GM06990 (cell line): ENCODE measurements around the gene FUT8.

Experiments used
- DNase-seq: peaks from one replicate; pipeline ENCODE4 v3.0.0-alpha.2; 2011; ENCODE audit not compliant: insufficient read length; ENCODE audit errors: extremely low read depth
- H3K27me3 ChIP-seq: replicated peaks from 2 replicates; pipeline ENCODE4 v1.6.0; 2011; ENCODE audit warnings: low read length; ENCODE audit not compliant: control insufficient read depth, insufficient read depth
- H3K36me3 ChIP-seq: 2 replicates; pipeline ENCODE4 v1.5.1; 2011; ENCODE audit warnings: low read length; ENCODE audit not compliant: control insufficient read depth, insufficient read depth
- H3K4me3 ChIP-seq: replicated peaks from 2 replicates; pipeline ENCODE4 v1.5.1; 2011; ENCODE audit warnings: low read depth, mild to moderate bottlenecking, control low read depth, low read length
- CTCF ChIP-seq: IDR thresholded peaks from 2 replicates; pipeline ENCODE4 v1.5.1; 2011; ENCODE audit warnings: low read length, control low read depth, mild to moderate bottlenecking, inconsistent platforms; ENCODE audit not compliant: insufficient read depth, poor library complexity, severe bottlenecking

Gene FUT8

DNA sequence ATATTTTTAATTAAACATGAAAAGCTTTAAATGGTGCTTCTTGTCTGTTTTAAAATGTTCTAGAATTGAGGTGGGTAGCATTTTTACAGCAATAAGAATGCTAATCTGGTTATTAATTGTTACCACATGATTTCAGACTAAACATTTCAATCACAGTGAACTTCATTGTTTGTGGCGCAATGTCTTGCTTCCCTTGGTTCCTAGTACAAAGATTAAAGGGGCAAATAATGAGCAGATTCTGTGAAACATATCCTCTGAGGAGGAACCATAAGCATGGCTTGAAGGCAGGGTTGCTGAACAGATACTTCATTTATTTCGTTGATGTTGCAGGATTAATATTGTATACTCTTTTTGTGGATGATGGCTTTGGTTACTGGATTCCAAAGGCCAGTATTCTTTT lies 162.1 kb downstream of the FUT8 start:
- Histone ChIP-seq H3K27me3 (no peaks in the 10 kb centered on the region), H3K4me3 (no peak overlapping the region), H3K36me3 (peaks cover 3% of the 10 kb centered on the region)
- no peak for DNase-seq
- TF ChIP-seq CTCF = no peak

GRCh38 chr14:65575389-65575788 lies 162.9 kb downstream of the FUT8 start:
- Histone ChIP-seq H3K36me3 (peaks cover 3% of the 10 kb centered on the region), H3K27me3 (no peaks in the 10 kb centered on the region), H3K4me3 (no peak overlapping the region)
- DNase-seq = no peak
- no peak for TF ChIP-seq CTCF

DNA sequence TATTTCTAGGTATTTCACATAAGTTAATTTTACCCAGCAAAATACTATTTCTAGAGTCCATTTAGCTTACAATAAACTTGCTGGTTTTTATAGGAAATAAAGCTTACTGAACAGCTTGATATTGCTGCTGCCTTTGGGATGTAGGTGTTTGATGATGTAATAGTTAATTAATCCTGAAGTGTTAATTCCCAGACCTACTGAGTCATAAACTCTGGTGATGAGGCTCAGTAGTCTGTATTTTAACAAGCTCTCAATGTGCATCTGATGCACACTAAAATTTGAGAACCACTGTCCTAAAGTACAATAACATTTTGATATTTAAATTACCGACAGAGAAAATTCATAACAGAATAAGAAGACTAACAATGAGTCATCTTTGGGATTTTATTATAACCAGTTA lies 168.4 kb downstream of the FUT8 start:
- no peaks in the 10 kb centered on the region for H3K27me3 ChIP-seq
- H3K4me3 ChIP-seq = no peak overlapping the region
- TF ChIP-seq CTCF = no peak
- peaks cover 2% of the 10 kb centered on the region for H3K36me3 ChIP-seq
- no peak for DNase-seq

DNA sequence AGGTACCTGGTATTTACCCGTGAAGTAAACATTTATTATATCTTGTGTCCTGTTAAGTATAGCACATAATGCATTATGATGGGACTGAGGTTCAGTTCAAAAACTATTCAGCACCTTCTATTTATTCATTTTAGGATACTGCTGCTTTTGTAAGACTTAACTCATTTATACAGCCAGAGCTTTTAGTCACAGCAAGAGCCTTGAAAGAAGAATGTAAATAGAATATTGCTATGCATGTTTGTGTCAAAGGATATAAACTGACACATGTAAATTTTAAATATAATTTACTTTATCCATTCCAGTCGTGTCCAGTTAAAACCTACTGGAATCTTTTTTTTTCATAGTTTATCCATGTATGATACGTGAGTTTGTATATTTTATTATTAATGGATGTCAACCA lies 168.8 kb downstream of the FUT8 start:
- Histone ChIP-seq H3K36me3 (peaks cover 1% of the 10 kb centered on the region), H3K27me3 (no peaks in the 10 kb centered on the region), H3K4me3 (no peak overlapping the region)
- TF ChIP-seq CTCF = no peak
- DNase-seq = no peak

GRCh38 chr14:65581799-65582198 lies 169.3 kb downstream of the FUT8 start:
- DNase-seq = no peak
- no peak for TF ChIP-seq CTCF
- no peak overlapping the region for H3K4me3 ChIP-seq
- no peaks in the 10 kb centered on the region for H3K27me3 ChIP-seq
- no peaks in the 10 kb centered on the region for H3K36me3 ChIP-seq

DNA sequence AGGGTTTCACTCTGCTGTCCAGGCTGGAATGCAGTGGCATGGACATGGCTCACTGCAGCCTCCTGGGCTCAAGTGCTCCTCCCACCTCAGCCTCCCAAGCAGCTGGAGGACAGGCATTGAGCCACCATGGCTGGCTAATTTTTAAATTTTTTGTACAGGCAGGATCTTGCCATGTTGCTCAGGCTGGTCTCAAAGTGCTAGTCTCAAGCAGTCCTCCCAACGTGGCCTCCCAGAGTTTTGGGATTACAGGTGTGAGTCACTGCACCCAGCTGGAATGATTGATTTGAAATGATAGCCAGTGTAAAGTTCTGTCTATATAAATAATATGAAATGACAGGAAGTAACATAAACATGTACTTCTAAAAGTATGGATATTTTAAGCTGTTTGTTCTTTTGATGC lies 172.7 kb downstream of the FUT8 start:
- no peak for DNase-seq
- H3K4me3 ChIP-seq = no peak overlapping the region
- no peak for TF ChIP-seq CTCF
- H3K36me3 ChIP-seq = no peaks in the 10 kb centered on the region
- no peaks in the 10 kb centered on the region for H3K27me3 ChIP-seq
